HEK293 (cell line): ENCODE measurements around the gene CTTN.

Experiments used
- HOXA7 ChIP-seq: sonication (generic); formaldehyde crosslinking; IDR thresholded peaks from 2 replicates; pipeline ENCODE4 v1.8.1; 2022; ENCODE audit warnings: missing genetic modification reagents, borderline replicate concordance
- ZFP69B ChIP-seq: fragments of 450-650 bp; formaldehyde crosslinking; IDR thresholded peaks from 2 replicates; pipeline ENCODE4 v1.5.1; 2016; ENCODE audit warnings: missing biosample characterization, missing genetic modification characterization

GRCh38 chr11:70415642-70416395 lies 17.5 kb downstream of the CTTN start:
- TF ChIP-seq ZFP69B (tag by site-specific recombination) (no peak), HOXA7 (CRISPR knock-in tag) (no peak)
